ENCODE data around the gene PNMA1. TPM values are rescaled to one million over a fixed set of nuclear protein-coding genes. Genes with fewer than 3 reads are reported as not detected.

The PNMA1 gene
- total and polyA plus RNA-seq, 2 of the 13 experiments (the other 11 are each of a cell fraction or from before 2014, with no cell fraction given), result 7.0 to 8.3 TPM

GRCh38 chr14:73753124-73753886, 39.1 kb upstream of the PNMA1 start (continued):
- 0 out of 2 replicates have a peak, but pooled peaks have one; percentile 46 for TF ChIP-seq ZNF142 (CRISPR knock-in tag; IDR thresholded peaks at IDR 0.05)
- TF ChIP-seq MXI1 (IDR thresholded peaks at IDR 0.05; ENCODE audit: borderline replicate concordance, low read depth, low read length), result peak; percentile 25; the same call in 1 of the 3 replicates
- TF ChIP-seq SP5 (CRISPR knock-in tag; IDR thresholded peaks at IDR 0.05; ENCODE audit: borderline replicate concordance, low read depth), result peak; percentile 85
- no peak for TF ChIP-seq AKNA (CRISPR knock-in tag; IDR thresholded peaks at IDR 0.05; ENCODE audit: borderline replicate concordance)
- TF ChIP-seq JUND (CRISPR knock-in tag; IDR thresholded peaks at IDR 0.05), result peak; percentile 16; the same call in 1 of the 2 replicates
- peak; percentile 66; the same call in 1 of the 2 replicates for TF ChIP-seq GATAD2A (CRISPR knock-in tag; IDR thresholded peaks at IDR 0.05)
- 0 out of 2 replicates have a peak, but pooled peaks have one; percentile 31 for TF ChIP-seq ZFP36L1 (CRISPR knock-in tag; IDR thresholded peaks at IDR 0.05)
- TF ChIP-seq ZSCAN29 (CRISPR knock-in tag; conservative IDR thresholded peaks at IDR 0.05), result 0 out of 2 replicates have a peak, but pooled peaks have one; percentile 56
- TF ChIP-seq ZNF605 (CRISPR knock-in tag; IDR thresholded peaks at IDR 0.05), result peak; percentile 57; the same call in 1 of the 2 replicates
- TF ChIP-seq THRA (CRISPR knock-in tag; IDR thresholded peaks at IDR 0.05; ENCODE audit: borderline replicate concordance), result 0 out of 2 replicates have a peak, but pooled peaks have one; percentile 55
- no peak for TF ChIP-seq ZSCAN21 (CRISPR knock-in tag; IDR thresholded peaks at IDR 0.05; ENCODE audit: borderline replicate concordance)
- no peak for TF ChIP-seq ZNF891 (CRISPR knock-in tag; IDR thresholded peaks at IDR 0.05)
- TF ChIP-seq MIER3 (CRISPR knock-in tag; IDR thresholded peaks at IDR 0.05; ENCODE audit: borderline replicate concordance), result 0 out of 2 replicates have a peak, but pooled peaks have one; percentile 17
- no peak for TF ChIP-seq ATF4 (CRISPR knock-in tag; IDR thresholded peaks at IDR 0.05)

Data from HepG2 (cell line).